Measurements from ENCODE around the gene PAX9.

DNA sequence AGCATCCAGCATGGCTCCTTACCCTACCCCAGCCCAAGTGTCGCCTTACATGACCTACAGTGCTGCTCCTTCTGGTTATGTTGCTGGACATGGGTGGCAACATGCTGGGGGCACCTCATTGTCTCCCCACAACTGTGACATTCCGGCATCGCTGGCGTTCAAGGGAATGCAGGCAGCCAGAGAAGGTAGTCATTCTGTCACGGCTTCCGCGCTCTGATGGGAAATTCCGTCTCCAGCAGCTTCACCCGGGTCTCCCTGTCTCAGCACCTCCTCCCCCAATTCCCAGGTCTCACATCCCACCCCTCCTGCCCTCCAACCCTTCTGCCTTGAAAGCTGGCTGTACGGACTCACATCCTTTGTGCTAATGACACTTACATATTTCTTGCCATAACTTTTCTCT, 14.6 kb downstream of the PAX9 start:
- TF ChIP-seq, protein P1, sequence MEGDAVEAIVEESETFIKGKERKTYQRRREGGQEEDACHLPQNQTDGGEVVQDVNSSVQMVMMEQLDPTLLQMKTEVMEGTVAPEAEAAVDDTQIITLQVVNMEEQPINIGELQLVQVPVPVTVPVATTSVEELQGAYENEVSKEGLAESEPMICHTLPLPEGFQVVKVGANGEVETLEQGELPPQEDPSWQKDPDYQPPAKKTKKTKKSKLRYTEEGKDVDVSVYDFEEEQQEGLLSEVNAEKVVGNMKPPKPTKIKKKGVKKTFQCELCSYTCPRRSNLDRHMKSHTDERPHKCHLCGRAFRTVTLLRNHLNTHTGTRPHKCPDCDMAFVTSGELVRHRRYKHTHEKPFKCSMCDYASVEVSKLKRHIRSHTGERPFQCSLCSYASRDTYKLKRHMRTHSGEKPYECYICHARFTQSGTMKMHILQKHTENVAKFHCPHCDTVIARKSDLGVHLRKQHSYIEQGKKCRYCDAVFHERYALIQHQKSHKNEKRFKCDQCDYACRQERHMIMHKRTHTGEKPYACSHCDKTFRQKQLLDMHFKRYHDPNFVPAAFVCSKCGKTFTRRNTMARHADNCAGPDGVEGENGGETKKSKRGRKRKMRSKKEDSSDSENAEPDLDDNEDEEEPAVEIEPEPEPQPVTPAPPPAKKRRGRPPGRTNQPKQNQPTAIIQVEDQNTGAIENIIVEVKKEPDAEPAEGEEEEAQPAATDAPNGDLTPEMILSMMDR (IDR thresholded peaks at IDR 0.05; ENCODE audit: insufficient read depth, low read depth, low read length), result no peak
- no peak for TF ChIP-seq EZH2 (IDR thresholded peaks at IDR 0.05; ENCODE audit: insufficient read depth, low read length)
